Brain microvascular endothelial cell (primary cell): ENCODE results near the gene ANXA6.

Experiments
- DNase-seq: peaks from one replicate; pipeline ENCODE4 v3.0.0-alpha.2; 2020
- H3K27ac ChIP-seq: fragments of 250-450 bp; sonication (Bioruptor Pico); 2 replicates; pipeline ENCODE4 v1.5.1; 2020; ENCODE audit warnings: mild to moderate bottlenecking, moderate library complexity
- H3K27me3 ChIP-seq: fragments of 250-450 bp; sonication (Bioruptor Pico); replicated peaks from 2 replicates; pipeline ENCODE4 v1.5.1; 2020; ENCODE audit warnings: mild to moderate bottlenecking
- H3K36me3 ChIP-seq: fragments of 250-450 bp; sonication (Bioruptor Pico); replicated peaks from 2 replicates; pipeline ENCODE4 v1.5.1; 2020; ENCODE audit warnings: mild to moderate bottlenecking
- H3K4me3 ChIP-seq: 2 replicates; pipeline ENCODE4 v1.5.1; 2011; ENCODE audit warnings: low read depth, mild to moderate bottlenecking, control low read depth, low read length, moderate library complexity
- CTCF ChIP-seq: IDR thresholded peaks from 2 replicates; pipeline ENCODE4 v1.5.1; 2011; ENCODE audit warnings: low read depth, mild to moderate bottlenecking, moderate library complexity, low read length, control low read depth, inconsistent platforms; ENCODE audit errors: missing control alignments
- in situ Hi-C: cut with HindIII; loops from 2 replicates; pipeline ENCODE4 v1.10.0; 2017; ENCODE audit warnings: low sequenced_read_pairs, low pct_ligation_motif_present

Gene ANXA6

GRCh38 chr5:151121665-151122064 lies 35.9 kb downstream of the ANXA6 start:
- no peak overlapping the region for H3K27ac ChIP-seq

GRCh38 chr5:151121095-151121494 lies 36.5 kb downstream of the ANXA6 start:
- H3K36me3 ChIP-seq, result peaks cover 96% of the 10 kb centered on the region
- in situ Hi-C loops, result no loop called here

More at GRCh38 chr5:151121665-151122064, 35.9 kb downstream of the ANXA6 start:
- TF ChIP-seq CTCF, result no peak
- Histone ChIP-seq H3K4me3 (no peak overlapping the region), H3K27me3 (no peaks in the 10 kb centered on the region), H3K36me3 (peaks cover 97% of the 10 kb centered on the region)
- in situ Hi-C loops, result no loop called here
- DNase-seq, result no peak

GRCh38 chr5:151118913-151119575 lies 38.5 kb downstream of the ANXA6 start:
- peaks cover 89% of the 10 kb centered on the region for H3K36me3 ChIP-seq
- no peak for TF ChIP-seq CTCF
- DNase-seq, result no peak
- H3K4me3 ChIP-seq, result no peak overlapping the region
- in situ Hi-C loops, result no loop called here
- H3K27me3 ChIP-seq, result no peaks in the 10 kb centered on the region
- no peak overlapping the region for H3K27ac ChIP-seq

More at GRCh38 chr5:151121095-151121494, 36.5 kb downstream of the ANXA6 start:
- no peak overlapping the region for H3K27ac ChIP-seq
- no peak for TF ChIP-seq CTCF
- H3K27me3 ChIP-seq, result no peaks in the 10 kb centered on the region
- H3K4me3 ChIP-seq, result no peak overlapping the region
- no peak for DNase-seq

- H3K27me3 ChIP-seq, result no peaks in the 10 kb centered on the region
- DNase-seq, result peak; percentile 46
- peaks cover 79% of the 10 kb centered on the region for H3K36me3 ChIP-seq
- H3K27ac ChIP-seq, result no peak overlapping the region
- peak; percentile 96 for TF ChIP-seq CTCF
- H3K4me3 ChIP-seq, result no peak overlapping the region
- in situ Hi-C loops, result no loop called here
Observed at GRCh38 chr5:151115272-151115905, 42.2 kb downstream of the ANXA6 start.

GRCh38 chr5:151113651-151114050 lies 43.9 kb downstream of the ANXA6 start:
- Histone ChIP-seq H3K4me3 (no peak overlapping the region), H3K27me3 (no peaks in the 10 kb centered on the region), H3K36me3 (peaks cover 78% of the 10 kb centered on the region), H3K27ac (no peak overlapping the region)
- DNase-seq, result no peak
- in situ Hi-C loops, result no loop called here
- no peak for TF ChIP-seq CTCF

- DNase-seq, result no peak
- Histone ChIP-seq H3K4me3 (no peak overlapping the region), H3K27ac (no peak overlapping the region), H3K36me3 (peaks cover 80% of the 10 kb centered on the region), H3K27me3 (no peaks in the 10 kb centered on the region)
- no peak for TF ChIP-seq CTCF
- in situ Hi-C loops, result no loop called here
Observed at GRCh38 chr5:151110992-151111391, 46.6 kb downstream of the ANXA6 start.
